Stimulated activated CD8-positive, alpha-beta memory T cell treated with anti-CD3 and anti-CD28 coated beads, Interleukin-15, amount 100 ng/mL, for 24 hours (primary cell): Measurements from ENCODE around the gene VPS41.
"Not testable (repeated sequence)": the region's sequence is repeated elsewhere in the genome, so short reads cannot be mapped to it uniquely, and the experiment has no call there.

ENCODE experiments used
- DNase-seq: peaks from one replicate; pipeline ENCODE4 v3.0.0-alpha.2; 2020; ENCODE audit warnings: low read depth

Gene VPS41

GRCh38 chr7:38854947-38855346 lies 54.0 kb downstream of the VPS41 start:
- DNase-seq = not testable (repeated sequence)

- DNase-seq = no peak
These were observed 57.7 kb downstream of the VPS41 start for GRCh38 chr7:38851321-38851720.

- DNase-seq = no peak
These were observed 62.7 kb downstream of the VPS41 start for GRCh38 chr7:38846280-38846679.

- no peak for DNase-seq
These were observed 63.9 kb downstream of the VPS41 start for GRCh38 chr7:38844952-38845563.

- DNase-seq = no peak
These were observed 66.2 kb downstream of the VPS41 start for GRCh38 chr7:38842746-38843145.

- no peak for DNase-seq
These were observed 68.1 kb downstream of the VPS41 start for GRCh38 chr7:38840736-38841460.

GRCh38 chr7:38839851-38840250 lies 69.1 kb downstream of the VPS41 start:
- DNase-seq = no peak

- no peak for DNase-seq
These were observed 70.1 kb downstream of the VPS41 start for GRCh38 chr7:38838725-38839385.

GRCh38 chr7:38834357-38834756 lies 74.6 kb downstream of the VPS41 start:
- DNase-seq = no peak

GRCh38 chr7:38833329-38833728 lies 75.7 kb downstream of the VPS41 start:
- DNase-seq = no peak

- no peak for DNase-seq
These were observed 77.6 kb downstream of the VPS41 start for GRCh38 chr7:38831259-38831996.

GRCh38 chr7:38830826-38831225 lies 78.2 kb downstream of the VPS41 start:
- DNase-seq = no peak

- no peak for DNase-seq
These were observed 79.4 kb downstream of the VPS41 start for GRCh38 chr7:38829488-38830165.

GRCh38 chr7:38828026-38828425 lies 81.0 kb downstream of the VPS41 start:
- no peak for DNase-seq

- DNase-seq = no peak
These were observed 83.1 kb downstream of the VPS41 start for GRCh38 chr7:38825721-38826440.

GRCh38 chr7:38824948-38825347 lies 84.0 kb downstream of the VPS41 start:
- no peak for DNase-seq

GRCh38 chr7:38822549-38822948 lies 86.4 kb downstream of the VPS41 start:
- no peak for DNase-seq

GRCh38 chr7:38820571-38820970 lies 88.4 kb downstream of the VPS41 start:
- DNase-seq = no peak

GRCh38 chr7:38819463-38819862 lies 89.5 kb downstream of the VPS41 start:
- DNase-seq = no peak

GRCh38 chr7:38817526-38817925 lies 91.5 kb downstream of the VPS41 start:
- DNase-seq = no peak

- no peak for DNase-seq
These were observed 95.2 kb downstream of the VPS41 start for GRCh38 chr7:38813768-38814167.
